Activated CD8-positive, alpha-beta T cell treated with anti-CD3 and anti-CD28 coated beads for 36 hours (primary cell): ENCODE measurements around the gene PRCD. TPM values are rescaled to one million over a fixed set of nuclear protein-coding genes. Genes with fewer than 3 reads are reported as not detected.
"Not testable (repeated sequence)": the region's sequence is repeated elsewhere in the genome, so short reads cannot be mapped to it uniquely, and the experiment has no call there.

Experiments used
- ATAC-seq: fragments of 200-7000 bp; cut with Tn5 transposase; one replicate; pipeline ENCODE4 v1.10.0; 2021; ENCODE audit warnings: mild to moderate bottlenecking, moderate library complexity
- CTCF ChIA-PET: fragments of 350-600 bp; sonication (Branson Sonifier 250); formaldehyde crosslinking; loops from one replicate; lab custom pipeline; 2021; ENCODE audit warnings: antibody characterized with exemption; lab: Charles Lee
- POLR2A ChIA-PET: fragments of 350-600 bp; sonication (Branson Sonifier 250); formaldehyde crosslinking; loops from one replicate; lab custom pipeline; 2021; ENCODE audit warnings: antibody characterized with exemption; lab: Charles Lee
- DNase-seq: peaks from one replicate; pipeline ENCODE4 v3.0.0-alpha.2; 2020
- H3K27ac Mint-ChIP-seq: one replicate; pipeline ENCODE4 v1.8.0; 2021; ENCODE audit warnings: mild to moderate bottlenecking, mixed read lengths
- H3K27me3 Mint-ChIP-seq: one replicate; pipeline ENCODE4 v1.8.0; 2021; ENCODE audit warnings: mixed read lengths
- H3K36me3 Mint-ChIP-seq: one replicate; pipeline ENCODE4 v1.8.0; 2021; ENCODE audit warnings: low read depth, mixed read lengths
- H3K4me1 Mint-ChIP-seq: one replicate; pipeline ENCODE4 v1.8.0; 2021; ENCODE audit warnings: low read depth, mixed read lengths
- H3K4me3 Mint-ChIP-seq: one replicate; pipeline ENCODE4 v1.8.0; 2021; ENCODE audit warnings: mild to moderate bottlenecking, moderate library complexity, mixed read lengths
- H3K9me3 Mint-ChIP-seq: one replicate; pipeline ENCODE4 v1.8.0; 2021; ENCODE audit warnings: mixed read lengths
- intact Hi-C: fragments of 100-400 bp; cut with micrococcal nuclease; formaldehyde crosslinking; loops from one replicate; pipeline ENCODE4 v1.10.0; 2022
- total RNA-seq, 2 experiments: library from RNA; stranded (reverse); gene quantifications; one replicate each; pipeline ENCODE4 v1.2.3, GENCODE V29; 2021
- TF ChIP-seq, protein P1 (sequence below): fragments of 200-600 bp; IDR thresholded peaks from one replicate; pipeline ENCODE4 v1.8.0; 2022; ENCODE audit warnings: antibody characterized with exemption, mild to moderate bottlenecking

PRCD gene
- total RNA-seq, 2 experiments from 2014 or later = not detected

- Mint-ChIP-seq H3K36me3 (no peaks in the 10 kb centered on the region), H3K4me1 (peaks cover 35% of the 10 kb centered on the region), H3K27me3 (no peaks in the 10 kb centered on the region), H3K9me3 (no peaks in the 10 kb centered on the region), H3K27ac (peak overlapping the region; percentile 90), H3K4me3 (peak overlapping the region; percentile 58)
- DNase-seq (peak; percentile 88), ATAC-seq (peak; percentile 87)
- TF ChIP-seq, protein P1, sequence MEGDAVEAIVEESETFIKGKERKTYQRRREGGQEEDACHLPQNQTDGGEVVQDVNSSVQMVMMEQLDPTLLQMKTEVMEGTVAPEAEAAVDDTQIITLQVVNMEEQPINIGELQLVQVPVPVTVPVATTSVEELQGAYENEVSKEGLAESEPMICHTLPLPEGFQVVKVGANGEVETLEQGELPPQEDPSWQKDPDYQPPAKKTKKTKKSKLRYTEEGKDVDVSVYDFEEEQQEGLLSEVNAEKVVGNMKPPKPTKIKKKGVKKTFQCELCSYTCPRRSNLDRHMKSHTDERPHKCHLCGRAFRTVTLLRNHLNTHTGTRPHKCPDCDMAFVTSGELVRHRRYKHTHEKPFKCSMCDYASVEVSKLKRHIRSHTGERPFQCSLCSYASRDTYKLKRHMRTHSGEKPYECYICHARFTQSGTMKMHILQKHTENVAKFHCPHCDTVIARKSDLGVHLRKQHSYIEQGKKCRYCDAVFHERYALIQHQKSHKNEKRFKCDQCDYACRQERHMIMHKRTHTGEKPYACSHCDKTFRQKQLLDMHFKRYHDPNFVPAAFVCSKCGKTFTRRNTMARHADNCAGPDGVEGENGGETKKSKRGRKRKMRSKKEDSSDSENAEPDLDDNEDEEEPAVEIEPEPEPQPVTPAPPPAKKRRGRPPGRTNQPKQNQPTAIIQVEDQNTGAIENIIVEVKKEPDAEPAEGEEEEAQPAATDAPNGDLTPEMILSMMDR = no peak
- intact Hi-C loops = no loop called here
- POLR2A ChIA-PET = interaction anchor here (1.1 to 2.1 kb wide), 2 partner anchors 9 to 44 kb away, joined by 6 to 7 read pairs; no protein-coding TSS in a partner anchor
- CTCF ChIA-PET = interaction anchor here (0.7 to 5.2 kb wide), 7 partner anchors 9 to 166 kb away, joined by 3 to 33 read pairs (median 3); no protein-coding TSS in a partner anchor
Measured at GRCh38 chr17:76515274-76515949, 24.4 kb upstream of the PRCD start.

DNA sequence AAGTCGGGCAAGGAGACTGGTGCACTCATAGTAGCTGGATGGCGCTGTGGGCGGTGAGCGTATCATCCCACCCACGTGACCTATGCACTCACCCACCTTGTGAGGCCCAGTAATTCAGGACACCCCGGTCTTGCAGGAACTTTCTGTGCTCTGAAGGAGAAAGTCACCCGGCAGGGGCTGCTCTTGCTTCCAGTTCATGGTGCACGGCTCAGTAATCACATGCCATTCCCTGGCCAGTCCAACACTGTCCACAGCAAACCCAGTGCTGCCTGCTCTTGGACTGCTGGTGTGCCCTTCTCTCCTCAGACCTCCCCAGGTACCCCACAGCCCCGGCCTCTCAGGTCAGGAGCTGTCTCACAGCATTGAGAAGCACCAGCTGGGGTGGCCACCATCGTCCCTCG lies 22.2 kb upstream of the PRCD start:
- ATAC-seq (no peak), DNase-seq (no peak)
- H3K27ac Mint-ChIP-seq = no peak overlapping the region
- H3K36me3 Mint-ChIP-seq = no peaks in the 10 kb centered on the region
- ChIA-PET POLR2A (no interaction called here), CTCF (interaction anchor here (0.6 to 6.6 kb wide), 5 partner anchors 11 to 164 kb away, joined by 3 to 41 read pairs (median 4); no protein-coding TSS in a partner anchor)
- TF ChIP-seq, protein P1 = no peak
- H3K4me3 Mint-ChIP-seq = no peak overlapping the region
- peaks cover 35% of the 10 kb centered on the region for H3K4me1 Mint-ChIP-seq
- no peaks in the 10 kb centered on the region for H3K27me3 Mint-ChIP-seq
- intact Hi-C loops = no loop called here
- no peaks in the 10 kb centered on the region for H3K9me3 Mint-ChIP-seq

DNA sequence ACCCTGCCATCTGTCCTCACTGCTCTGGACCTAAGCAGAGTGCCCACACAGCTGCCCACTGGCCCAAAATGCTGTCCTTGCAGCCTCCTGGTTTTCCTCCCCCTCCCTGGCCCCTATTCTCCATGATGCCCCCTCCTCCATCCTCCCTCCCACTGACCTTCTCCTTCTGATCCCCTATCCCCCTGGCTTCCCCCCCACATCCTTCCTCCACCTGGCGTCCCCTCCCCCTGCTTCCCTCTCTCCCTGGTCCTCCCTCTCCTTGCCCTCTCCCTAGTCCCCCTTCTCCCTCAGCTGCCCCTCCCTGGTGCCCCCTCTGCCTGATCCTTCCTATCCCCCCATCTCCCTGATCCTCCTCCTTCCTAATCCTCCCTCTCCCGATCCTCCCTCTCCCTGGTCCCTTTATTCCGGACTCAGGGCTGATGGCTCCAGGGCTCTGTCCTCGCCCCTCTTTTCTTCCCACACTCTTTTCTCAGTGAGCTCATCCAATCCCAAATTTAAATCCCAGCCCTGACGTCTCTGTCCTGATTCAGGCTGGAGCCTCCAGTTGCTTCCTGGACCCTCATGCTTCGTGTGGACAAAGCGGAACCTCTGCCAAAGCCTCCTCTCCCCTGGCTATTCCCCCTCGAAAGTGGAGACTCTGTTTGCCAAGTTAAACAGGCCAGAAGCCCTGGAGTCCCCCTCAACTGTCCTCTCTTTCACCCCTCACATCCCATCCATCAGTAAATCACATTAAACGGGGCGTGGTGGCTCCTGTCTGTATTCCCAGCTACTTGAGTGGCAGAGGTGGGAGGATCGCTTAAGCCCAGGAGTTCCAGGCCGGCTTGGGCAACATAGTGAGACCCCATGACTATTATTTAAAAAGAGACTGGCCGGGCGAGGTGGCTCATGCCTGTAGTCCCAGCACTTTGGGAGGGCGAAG lies 20.5 kb upstream of the PRCD start:
- intact Hi-C loops = no loop called here
- H3K27ac Mint-ChIP-seq = no peak overlapping the region
- no peaks in the 10 kb centered on the region for H3K36me3 Mint-ChIP-seq
- ATAC-seq = no peak
- TF ChIP-seq, protein P1 = no peak
- POLR2A ChIA-PET = interaction anchor here (0.6 kb wide), 1 partner anchor 284 kb away, joined by 3 read pairs; no protein-coding TSS in a partner anchor
- H3K9me3 Mint-ChIP-seq = no peaks in the 10 kb centered on the region
- DNase-seq = no peak
- peaks cover 31% of the 10 kb centered on the region for H3K4me1 Mint-ChIP-seq
- no peak overlapping the region for H3K4me3 Mint-ChIP-seq
- CTCF ChIA-PET = interaction anchor here (0.9 to 6.7 kb wide), 3 partner anchors 27 to 163 kb away, joined by 4 to 104 read pairs (median 41); no protein-coding TSS in a partner anchor
- H3K27me3 Mint-ChIP-seq = no peaks in the 10 kb centered on the region

DNA sequence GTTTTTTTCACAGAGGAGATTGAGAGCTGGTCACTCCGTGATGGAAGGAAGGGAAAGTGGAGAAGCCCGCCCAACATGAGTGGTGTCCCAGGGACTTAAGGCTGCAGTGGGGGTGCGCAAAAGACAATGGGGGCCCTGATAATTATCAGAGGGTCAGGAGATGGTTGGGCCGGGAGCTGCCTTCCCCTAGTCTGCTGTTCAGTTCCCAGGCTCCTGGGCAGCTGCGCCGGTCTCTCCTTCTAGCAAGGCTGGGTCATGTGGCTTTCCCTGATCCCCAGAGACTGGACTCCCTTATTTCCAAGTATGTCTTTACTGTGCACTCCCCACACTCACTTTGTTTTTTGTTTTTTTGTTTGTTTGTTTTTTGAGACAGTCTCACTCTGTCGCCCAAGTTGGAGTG lies 18.6 kb upstream of the PRCD start:
- ChIA-PET POLR2A (interaction anchor here (1.3 kb wide), 1 partner anchor 36 kb away, joined by 3 read pairs; no protein-coding TSS in a partner anchor), CTCF (interaction anchor here (3.7 to 6.7 kb wide), 4 partner anchors 24 to 161 kb away, joined by 36 to 104 read pairs (median 55); no protein-coding TSS in a partner anchor)
- intact Hi-C loops = loop anchor here (5.0 kb wide), 1 partner anchor 36 kb away; no protein-coding TSS in a partner anchor
- no peaks in the 10 kb centered on the region for H3K27me3 Mint-ChIP-seq
- DNase-seq (no peak), ATAC-seq (no peak)
- no peaks in the 10 kb centered on the region for H3K36me3 Mint-ChIP-seq
- peaks cover 18% of the 10 kb centered on the region for H3K4me1 Mint-ChIP-seq
- TF ChIP-seq, protein P1 = no peak
- no peaks in the 10 kb centered on the region for H3K9me3 Mint-ChIP-seq
- H3K4me3 Mint-ChIP-seq = no peak overlapping the region
- H3K27ac Mint-ChIP-seq = no peak overlapping the region

DNA sequence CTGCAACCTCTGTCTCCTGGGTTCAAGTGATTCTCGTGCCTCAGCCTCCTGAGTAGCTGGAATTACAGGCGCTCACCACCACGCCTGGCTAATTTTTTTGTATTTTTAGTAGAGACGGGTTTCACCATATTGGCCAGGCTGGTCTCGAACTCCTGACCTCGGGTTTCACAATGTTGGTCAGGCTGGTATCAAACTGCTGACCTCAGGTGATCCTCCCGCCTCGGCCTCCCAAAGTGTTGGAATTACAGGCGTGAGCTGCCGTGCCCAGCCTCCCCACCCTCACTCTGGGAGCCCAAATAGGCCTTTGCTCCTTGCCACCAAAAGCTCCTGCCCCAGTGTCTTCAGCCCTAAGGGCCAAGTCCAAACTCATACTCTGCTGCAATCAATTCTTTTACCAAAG lies 18.2 kb upstream of the PRCD start:
- DNase-seq, H3K27me3 Mint-ChIP-seq, POLR2A ChIA-PET: not testable (repeated sequence)

More for the DNA sequence above, 18.2 kb upstream of the PRCD start:
- intact Hi-C loops = loop anchor here (2.0 to 5.0 kb wide), 2 partner anchors 36 to 103 kb away; no protein-coding TSS in a partner anchor
- peaks cover 14% of the 10 kb centered on the region for H3K4me1 Mint-ChIP-seq
- not testable (repeated sequence) for H3K27ac Mint-ChIP-seq, ATAC-seq, H3K4me3 Mint-ChIP-seq, H3K9me3 Mint-ChIP-seq, H3K36me3 Mint-ChIP-seq
- CTCF ChIA-PET = interaction anchor here (2.6 to 6.7 kb wide), 6 partner anchors 15 to 160 kb away, joined by 11 to 104 read pairs (median 38); partner anchors contain the start of gene ST6GALNAC2
